WTC11 (cell line): ENCODE data around the gene ELK1. TPM values are rescaled to one million over a fixed set of nuclear protein-coding genes. Genes with fewer than 3 reads are reported as not detected.

Experiments
- ATAC-seq: fragments of 200-7000 bp; cut with Tn5 transposase; 2 replicates; pipeline ENCODE4 v1.10.0; 2021; ENCODE audit warnings: mild to moderate bottlenecking, moderate library complexity
- CTCF ChIA-PET: fragments of 300-600 bp; sonication (Branson Sonifier 250); formaldehyde crosslinking; loops from one replicate; lab custom pipeline; 2021; ENCODE audit warnings: antibody characterized with exemption; lab: Charles Lee
- POLR2A ChIA-PET: fragments of 350-600 bp; sonication (Branson Sonifier 250); formaldehyde crosslinking; loops from one replicate; lab custom pipeline; 2021; ENCODE audit warnings: antibody characterized with exemption; lab: Charles Lee
- DNase-seq: peaks from one replicate; pipeline ENCODE4 v3.0.0; 2021; ENCODE audit warnings: low spot score
- H3K27ac Mint-ChIP-seq: 2 replicates; pipeline ENCODE4 v1.8.0; 2021; ENCODE audit warnings: mixed read lengths
- H3K27me3 Mint-ChIP-seq: 2 replicates; pipeline ENCODE4 v1.8.0; 2021; ENCODE audit warnings: low read depth, mild to moderate bottlenecking, moderate library complexity, mixed read lengths
- H3K36me3 Mint-ChIP-seq: 2 replicates; pipeline ENCODE4 v1.8.0; 2021; ENCODE audit warnings: mixed read lengths
- H3K4me1 Mint-ChIP-seq: 2 replicates; pipeline ENCODE4 v1.8.0; 2022; ENCODE audit warnings: mixed read lengths
- H3K4me3 Mint-ChIP-seq: 2 replicates; pipeline ENCODE4 v1.8.0; 2021; ENCODE audit warnings: mild to moderate bottlenecking, moderate library complexity, mixed read lengths
- H3K9me3 Mint-ChIP-seq: 2 replicates; pipeline ENCODE4 v1.8.0; 2021; ENCODE audit warnings: mixed read lengths
- CDX4 ChIP-seq: fragments of 250-450 bp; sonication (Bioruptor Pico); IDR thresholded peaks from 2 replicates; pipeline ENCODE4 v1.9.0; 2021; ENCODE audit warnings: moderate library complexity, mild to moderate bottlenecking, inconsistent platforms, borderline replicate concordance
- HMGA2 ChIP-seq: fragments of 250-450 bp; sonication (Bioruptor Pico); IDR thresholded peaks from 2 replicates; pipeline ENCODE4 v1.4.0; 2021; ENCODE audit warnings: mild to moderate bottlenecking, moderate library complexity
- JUN ChIP-seq: sonication (generic); formaldehyde crosslinking; IDR thresholded peaks from 2 replicates; pipeline ENCODE4 v1.8.0; 2023; ENCODE audit warnings: mild to moderate bottlenecking, missing genetic modification reagents
- KAT7 ChIP-seq: sonication (generic); formaldehyde crosslinking; IDR thresholded peaks from 2 replicates; pipeline ENCODE4 v1.8.1; 2023; ENCODE audit warnings: missing genetic modification reagents, mild to moderate bottlenecking, borderline replicate concordance
- NFYB ChIP-seq: sonication (generic); formaldehyde crosslinking; conservative IDR thresholded peaks from 2 replicates; pipeline ENCODE4 v1.8.0; 2022; ENCODE audit warnings: low read depth, missing genetic modification reagents
- NR1H2 ChIP-seq: sonication (generic); formaldehyde crosslinking; IDR thresholded peaks from 2 replicates; pipeline ENCODE4 v1.9.0; 2021; ENCODE audit warnings: mild to moderate bottlenecking, moderate library complexity, missing genetic modification reagents
- NR3C1 ChIP-seq: sonication (generic); formaldehyde crosslinking; conservative IDR thresholded peaks from 2 replicates; pipeline ENCODE4 v1.8.1; 2023; ENCODE audit warnings: low read depth, mild to moderate bottlenecking, missing genetic modification reagents
- PRRX2 ChIP-seq: fragments of 250-450 bp; sonication (Bioruptor Pico); IDR thresholded peaks from 2 replicates; pipeline ENCODE4 v1.8.0; 2021; ENCODE audit warnings: mild to moderate bottlenecking
- RELA ChIP-seq: sonication (generic); formaldehyde crosslinking; IDR thresholded peaks from 2 replicates; pipeline ENCODE4 v1.8.1; 2022; ENCODE audit warnings: missing genetic modification reagents, mild to moderate bottlenecking, borderline replicate concordance
- SMAD3 ChIP-seq: sonication (generic); formaldehyde crosslinking; IDR thresholded peaks from 2 replicates; pipeline ENCODE4 v1.8.0; 2022; ENCODE audit warnings: missing genetic modification reagents, mild to moderate bottlenecking, borderline replicate concordance
- SMAD4 ChIP-seq: sonication (generic); formaldehyde crosslinking; IDR thresholded peaks from 2 replicates; pipeline ENCODE4 v1.8.0; 2022; ENCODE audit warnings: mild to moderate bottlenecking, missing genetic modification reagents
- SOX15 ChIP-seq: fragments of 250-450 bp; sonication (Bioruptor Pico); IDR thresholded peaks from 2 replicates; pipeline ENCODE4 v1.9.0; 2021; ENCODE audit warnings: mild to moderate bottlenecking
- ZBTB43 ChIP-seq: sonication (generic); formaldehyde crosslinking; IDR thresholded peaks from 2 replicates; pipeline ENCODE4 v1.8.1; 2023; ENCODE audit warnings: mild to moderate bottlenecking, missing genetic modification reagents
- ZNF121 ChIP-seq: sonication (generic); formaldehyde crosslinking; IDR thresholded peaks from 2 replicates; pipeline ENCODE4 v1.8.0; 2023; ENCODE audit warnings: missing genetic modification reagents
- ZNF423 ChIP-seq: fragments of 250-450 bp; sonication (Bioruptor Pico); IDR thresholded peaks from 2 replicates; pipeline ENCODE4 v2.1.2; 2022; ENCODE audit warnings: mild to moderate bottlenecking, moderate library complexity
- ZNF532 ChIP-seq: fragments of 250-450 bp; sonication (Bioruptor Pico); IDR thresholded peaks from 2 replicates; pipeline ENCODE4 v1.9.0; 2021; ENCODE audit warnings: mild to moderate bottlenecking, borderline replicate concordance
- total RNA-seq: library from RNA; stranded (reverse); gene quantifications from 3 replicates; pipeline ENCODE4 v1.2.3, GENCODE V29; 2021
- TF ChIP-seq, protein P1 (sequence below): sonication (generic); formaldehyde crosslinking; IDR thresholded peaks from 2 replicates; pipeline ENCODE4 v1.8.1; 2022; ENCODE audit warnings: mild to moderate bottlenecking, missing genetic modification reagents, moderate library complexity, borderline replicate concordance
- TF ChIP-seq, protein P2 (sequence below): sonication (generic); formaldehyde crosslinking; IDR thresholded peaks from 2 replicates; pipeline ENCODE4 v1.8.0; 2022; ENCODE audit warnings: mild to moderate bottlenecking, missing genetic modification reagents
- TF ChIP-seq, protein P3 (sequence below): sonication (generic); formaldehyde crosslinking; IDR thresholded peaks from 2 replicates; pipeline ENCODE4 v1.8.0; 2022; ENCODE audit warnings: missing genetic modification reagents

ELK1 gene
- total RNA-seq, 1 experiment from 2014 or later: 35.8 TPM

GRCh38 chrX:47687263-47687662, 36.9 kb upstream of the ELK1 start:
- TF ChIP-seq SMAD4 (no peak), ZNF532 (CRISPR knock-in tag) (no peak), SOX15 (CRISPR knock-in tag) (no peak), ZNF121 (CRISPR knock-in tag) (no peak), RELA (no peak)
- TF ChIP-seq, protein P1, sequence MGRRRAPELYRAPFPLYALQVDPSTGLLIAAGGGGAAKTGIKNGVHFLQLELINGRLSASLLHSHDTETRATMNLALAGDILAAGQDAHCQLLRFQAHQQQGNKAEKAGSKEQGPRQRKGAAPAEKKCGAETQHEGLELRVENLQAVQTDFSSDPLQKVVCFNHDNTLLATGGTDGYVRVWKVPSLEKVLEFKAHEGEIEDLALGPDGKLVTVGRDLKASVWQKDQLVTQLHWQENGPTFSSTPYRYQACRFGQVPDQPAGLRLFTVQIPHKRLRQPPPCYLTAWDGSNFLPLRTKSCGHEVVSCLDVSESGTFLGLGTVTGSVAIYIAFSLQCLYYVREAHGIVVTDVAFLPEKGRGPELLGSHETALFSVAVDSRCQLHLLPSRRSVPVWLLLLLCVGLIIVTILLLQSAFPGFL (CRISPR knock-in tag): no peak
- ChIA-PET POLR2A (no interaction called here), CTCF (no interaction called here)

GRCh38 chrX:47683829-47684205, 33.5 kb upstream of the ELK1 start:
- H3K4me1 Mint-ChIP-seq: no peaks in the 10 kb centered on the region
- no peak for TF ChIP-seq ZNF423 (CRISPR knock-in tag)
- no peak for TF ChIP-seq HMGA2 (CRISPR knock-in tag)
- no peak for TF ChIP-seq KAT7
- no peak for TF ChIP-seq JUN (CRISPR knock-in tag)
- no peak for TF ChIP-seq ZBTB43 (CRISPR knock-in tag)
- ChIA-PET POLR2A (no interaction called here), CTCF (no interaction called here)
- DNase-seq (no peak), ATAC-seq (no peak)
- H3K27me3 Mint-ChIP-seq: peaks cover 7% of the 10 kb centered on the region
- no peaks in the 10 kb centered on the region for H3K9me3 Mint-ChIP-seq
- H3K4me3 Mint-ChIP-seq: no peak overlapping the region
- no peak overlapping the region for H3K27ac Mint-ChIP-seq
- no peaks in the 10 kb centered on the region for H3K36me3 Mint-ChIP-seq

More at GRCh38 chrX:47687263-47687662, 36.9 kb upstream of the ELK1 start:
- no peaks in the 10 kb centered on the region for H3K9me3 Mint-ChIP-seq
- ATAC-seq (no peak), DNase-seq (no peak)
- H3K27me3 Mint-ChIP-seq: peaks cover 2% of the 10 kb centered on the region
- no peaks in the 10 kb centered on the region for H3K4me1 Mint-ChIP-seq
- H3K4me3 Mint-ChIP-seq: no peak overlapping the region
- no peaks in the 10 kb centered on the region for H3K36me3 Mint-ChIP-seq
- H3K27ac Mint-ChIP-seq: no peak overlapping the region

DNA sequence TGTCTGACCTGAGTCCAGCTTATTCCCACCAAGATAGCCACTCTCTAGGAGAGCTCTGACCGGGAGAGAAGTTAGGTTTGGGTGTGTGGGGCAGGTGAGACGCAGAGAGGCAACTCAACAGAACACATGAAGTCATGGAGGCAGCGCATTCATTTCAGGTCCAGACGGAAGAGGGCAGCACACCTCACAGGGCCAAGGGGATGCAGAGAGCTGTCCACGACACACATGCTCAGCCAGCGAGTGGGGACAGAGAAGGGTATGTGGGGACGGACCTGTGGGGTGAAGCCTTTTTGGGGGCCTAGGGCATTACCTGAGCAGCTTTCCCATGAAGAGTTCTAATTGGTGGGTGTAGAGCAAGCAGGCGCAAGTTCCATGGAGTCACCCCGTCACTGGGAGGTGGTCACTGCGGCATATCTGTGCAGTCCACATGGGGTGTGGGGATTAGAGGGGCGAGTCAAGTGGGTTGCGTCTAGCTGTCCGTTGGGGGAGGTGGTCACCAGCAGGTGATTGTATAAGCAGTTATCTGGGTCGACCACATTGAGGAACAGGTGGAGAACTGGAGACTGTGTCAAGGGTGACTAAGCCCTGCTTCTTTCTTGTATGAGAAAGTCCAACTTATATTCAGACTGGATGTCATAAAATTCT, 32.9 kb upstream of the ELK1 start:
- H3K9me3 Mint-ChIP-seq: no peaks in the 10 kb centered on the region
- no peak overlapping the region for H3K27ac Mint-ChIP-seq
- H3K4me1 Mint-ChIP-seq: no peaks in the 10 kb centered on the region
- ATAC-seq: no peak
- DNase-seq: no peak
- POLR2A ChIA-PET: no interaction called here
- no peak overlapping the region for H3K4me3 Mint-ChIP-seq
- CTCF ChIA-PET: no interaction called here
- no peaks in the 10 kb centered on the region for H3K36me3 Mint-ChIP-seq
- H3K27me3 Mint-ChIP-seq: peaks cover 7% of the 10 kb centered on the region
- TF ChIP-seq CDX4 (CRISPR knock-in tag) (no peak), SMAD3 (CRISPR knock-in tag) (no peak), NFYB (CRISPR knock-in tag) (no peak), NR3C1 (CRISPR knock-in tag) (no peak), PRRX2 (CRISPR knock-in tag) (no peak), NR1H2 (CRISPR knock-in tag) (no peak)
- TF ChIP-seq, protein P2, sequence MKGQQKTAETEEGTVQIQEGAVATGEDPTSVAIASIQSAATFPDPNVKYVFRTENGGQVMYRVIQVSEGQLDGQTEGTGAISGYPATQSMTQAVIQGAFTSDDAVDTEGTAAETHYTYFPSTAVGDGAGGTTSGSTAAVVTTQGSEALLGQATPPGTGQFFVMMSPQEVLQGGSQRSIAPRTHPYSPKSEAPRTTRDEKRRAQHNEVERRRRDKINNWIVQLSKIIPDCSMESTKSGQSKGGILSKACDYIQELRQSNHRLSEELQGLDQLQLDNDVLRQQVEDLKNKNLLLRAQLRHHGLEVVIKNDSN: no peak
- TF ChIP-seq, protein P3, sequence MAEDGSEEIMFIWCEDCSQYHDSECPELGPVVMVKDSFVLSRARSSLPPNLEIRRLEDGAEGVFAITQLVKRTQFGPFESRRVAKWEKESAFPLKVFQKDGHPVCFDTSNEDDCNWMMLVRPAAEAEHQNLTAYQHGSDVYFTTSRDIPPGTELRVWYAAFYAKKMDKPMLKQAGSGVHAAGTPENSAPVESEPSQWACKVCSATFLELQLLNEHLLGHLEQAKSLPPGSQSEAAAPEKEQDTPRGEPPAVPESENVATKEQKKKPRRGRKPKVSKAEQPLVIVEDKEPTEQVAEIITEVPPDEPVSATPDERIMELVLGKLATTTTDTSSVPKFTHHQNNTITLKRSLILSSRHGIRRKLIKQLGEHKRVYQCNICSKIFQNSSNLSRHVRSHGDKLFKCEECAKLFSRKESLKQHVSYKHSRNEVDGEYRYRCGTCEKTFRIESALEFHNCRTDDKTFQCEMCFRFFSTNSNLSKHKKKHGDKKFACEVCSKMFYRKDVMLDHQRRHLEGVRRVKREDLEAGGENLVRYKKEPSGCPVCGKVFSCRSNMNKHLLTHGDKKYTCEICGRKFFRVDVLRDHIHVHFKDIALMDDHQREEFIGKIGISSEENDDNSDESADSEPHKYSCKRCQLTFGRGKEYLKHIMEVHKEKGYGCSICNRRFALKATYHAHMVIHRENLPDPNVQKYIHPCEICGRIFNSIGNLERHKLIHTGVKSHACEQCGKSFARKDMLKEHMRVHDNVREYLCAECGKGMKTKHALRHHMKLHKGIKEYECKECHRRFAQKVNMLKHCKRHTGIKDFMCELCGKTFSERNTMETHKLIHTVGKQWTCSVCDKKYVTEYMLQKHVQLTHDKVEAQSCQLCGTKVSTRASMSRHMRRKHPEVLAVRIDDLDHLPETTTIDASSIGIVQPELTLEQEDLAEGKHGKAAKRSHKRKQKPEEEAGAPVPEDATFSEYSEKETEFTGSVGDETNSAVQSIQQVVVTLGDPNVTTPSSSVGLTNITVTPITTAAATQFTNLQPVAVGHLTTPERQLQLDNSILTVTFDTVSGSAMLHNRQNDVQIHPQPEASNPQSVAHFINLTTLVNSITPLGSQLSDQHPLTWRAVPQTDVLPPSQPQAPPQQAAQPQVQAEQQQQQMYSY: no peak
